D721Med (cell line): ENCODE data around the gene KRTAP17-1.

Experiments used
- DNase-seq: peaks from one replicate; pipeline ENCODE4 v3.0.0; 2011; ENCODE audit warnings: low spot score; ENCODE audit not compliant: insufficient read length
- FAIRE-seq: peaks from 2 replicates; lab custom pipeline; 2011; peaks lifted over from hg19 to GRCh38; lab: Jason Lieb, UNC
- CTCF ChIP-seq: IDR thresholded peaks from 2 replicates; pipeline ENCODE4 v1.5.1; 2012; ENCODE audit warnings: mild to moderate bottlenecking, control low read depth; ENCODE audit not compliant: insufficient read depth; ENCODE audit errors: missing control alignments

Gene KRTAP17-1

GRCh38 chr17:41301204-41301790 lies 14.2 kb downstream of the KRTAP17-1 start:
- FAIRE-seq (no peak), DNase-seq (no peak)

GRCh38 chr17:41298458-41299135 lies 16.9 kb downstream of the KRTAP17-1 start:
- FAIRE-seq, result no peak
- DNase-seq, result no peak
- TF ChIP-seq CTCF, result no peak

More at GRCh38 chr17:41301204-41301790, 14.2 kb downstream of the KRTAP17-1 start:
- TF ChIP-seq CTCF, result no peak

- no peak for TF ChIP-seq CTCF
- DNase-seq, result no peak
- no peak for FAIRE-seq
Measured at GRCh38 chr17:41296846-41297245, 18.7 kb downstream of the KRTAP17-1 start.

- TF ChIP-seq CTCF, result no peak
- FAIRE-seq (no peak), DNase-seq (no peak)
Measured at GRCh38 chr17:41294016-41294415, 21.5 kb downstream of the KRTAP17-1 start.

- no peak for FAIRE-seq
- DNase-seq, result no peak
- no peak for TF ChIP-seq CTCF
Measured at GRCh38 chr17:41287050-41287449, 28.5 kb downstream of the KRTAP17-1 start.

GRCh38 chr17:41284546-41284945 lies 31.0 kb downstream of the KRTAP17-1 start:
- no peak for FAIRE-seq
- TF ChIP-seq CTCF, result no peak
- no peak for DNase-seq

GRCh38 chr17:41284043-41284442 lies 31.5 kb downstream of the KRTAP17-1 start:
- FAIRE-seq (no peak), DNase-seq (no peak)
- no peak for TF ChIP-seq CTCF
